Testis (tissue), 2 donors: ENCODE data around the gene MILR1.

Source experiments
- POLR2A ChIP-seq: fragments of 450-650 bp; IDR thresholded peaks from one replicate; pipeline ENCODE4 v1.6.1; 2017; ENCODE audit warnings: antibody characterized with exemption, mild to moderate bottlenecking, moderate library complexity
- TF ChIP-seq, protein P1 (sequence below), 3 experiments: fragments of 450-650 bp in 2 of 3; fragments of 200-600 bp in 1 of 3; sonication (generic) in 1 of 3; IDR thresholded peaks; one replicate each; pipeline ENCODE4 v1.5.1; 2016 to 2019; ENCODE audit warnings: antibody characterized with exemption in 3 of 3, mild to moderate bottlenecking in 2 of 3, moderate library complexity in 1 of 3

DNA sequence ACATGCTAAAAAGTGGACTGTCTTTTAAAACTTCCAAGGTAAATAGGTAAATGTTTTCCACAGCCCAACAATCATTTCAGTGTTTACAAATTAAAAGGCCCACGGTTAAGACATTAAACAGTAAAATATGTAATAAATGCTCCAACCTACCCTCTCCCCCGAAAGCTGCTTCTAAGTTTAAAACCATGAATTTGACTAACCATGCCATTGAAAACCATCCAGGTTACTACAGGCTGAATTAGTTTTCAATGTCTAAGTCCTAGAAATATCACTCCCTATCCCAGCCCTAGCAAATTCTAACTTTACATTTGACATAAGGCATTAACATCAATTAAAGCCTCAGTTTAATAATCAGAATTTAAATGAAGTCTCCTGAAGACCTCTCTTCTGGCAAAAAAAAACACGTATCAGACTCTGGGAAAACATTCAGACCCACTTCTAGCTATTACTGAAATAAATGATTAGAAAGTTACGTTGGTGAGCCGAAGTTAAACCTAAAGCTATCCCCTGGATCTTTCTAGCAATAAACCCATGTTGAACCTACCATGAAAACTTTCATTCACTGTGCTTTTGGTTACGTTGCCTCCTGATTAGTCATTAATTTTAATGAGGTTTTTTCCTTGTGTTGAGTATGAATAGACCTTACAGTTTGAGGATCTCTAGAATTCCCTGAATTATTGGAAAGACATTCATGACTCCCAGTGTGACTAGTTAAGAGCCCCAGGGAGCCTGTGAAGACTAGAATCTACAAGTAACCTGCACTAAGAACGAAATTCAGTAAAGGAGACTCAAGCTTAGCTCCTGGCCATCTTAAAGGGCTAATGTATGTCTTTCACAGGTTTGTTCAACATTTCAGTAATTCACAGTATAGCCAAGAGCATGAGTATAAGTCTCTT is 49.6 kb downstream of the MILR1 start:
- TF ChIP-seq, protein P1, sequence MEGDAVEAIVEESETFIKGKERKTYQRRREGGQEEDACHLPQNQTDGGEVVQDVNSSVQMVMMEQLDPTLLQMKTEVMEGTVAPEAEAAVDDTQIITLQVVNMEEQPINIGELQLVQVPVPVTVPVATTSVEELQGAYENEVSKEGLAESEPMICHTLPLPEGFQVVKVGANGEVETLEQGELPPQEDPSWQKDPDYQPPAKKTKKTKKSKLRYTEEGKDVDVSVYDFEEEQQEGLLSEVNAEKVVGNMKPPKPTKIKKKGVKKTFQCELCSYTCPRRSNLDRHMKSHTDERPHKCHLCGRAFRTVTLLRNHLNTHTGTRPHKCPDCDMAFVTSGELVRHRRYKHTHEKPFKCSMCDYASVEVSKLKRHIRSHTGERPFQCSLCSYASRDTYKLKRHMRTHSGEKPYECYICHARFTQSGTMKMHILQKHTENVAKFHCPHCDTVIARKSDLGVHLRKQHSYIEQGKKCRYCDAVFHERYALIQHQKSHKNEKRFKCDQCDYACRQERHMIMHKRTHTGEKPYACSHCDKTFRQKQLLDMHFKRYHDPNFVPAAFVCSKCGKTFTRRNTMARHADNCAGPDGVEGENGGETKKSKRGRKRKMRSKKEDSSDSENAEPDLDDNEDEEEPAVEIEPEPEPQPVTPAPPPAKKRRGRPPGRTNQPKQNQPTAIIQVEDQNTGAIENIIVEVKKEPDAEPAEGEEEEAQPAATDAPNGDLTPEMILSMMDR (IDR thresholded peaks at IDR 0.05) = no peak
- TF ChIP-seq POLR2A = no peak
